Caco-2 (cell line): ENCODE results near the gene CLDN9. TPM values are rescaled to one million over a fixed set of nuclear protein-coding genes. Genes with fewer than 3 reads are reported as not detected.

Experiments used
- BruUV-seq: library from RNA; stranded (reverse); fragments of 400-500 nt; replicated peaks from 2 replicates; lab custom pipeline; 2021; lab: Mats Ljungman, UMichigan
- CTCF ChIA-PET: fragments of 300-600 bp; sonication (Branson Sonifier 250); formaldehyde crosslinking; loops from one replicate; lab custom pipeline; 2022; ENCODE audit warnings: antibody characterized with exemption; lab: Charles Lee
- POLR2A ChIA-PET: fragments of 300-600 bp; sonication (Branson Sonifier 250); formaldehyde crosslinking; loops from one replicate; lab custom pipeline; 2022; ENCODE audit warnings: antibody characterized with exemption; lab: Charles Lee
- DNase-seq, 2 experiments: peaks; one replicate each; pipeline versions ENCODE4 v3.0.0 to v3.0.0-alpha.2; 2020 to 2022
- H3K27me3 ChIP-seq: replicated peaks from 2 replicates; pipeline ENCODE4 v1.6.0; 2011; ENCODE audit warnings: low read length; ENCODE audit not compliant: control insufficient read depth, insufficient read depth
- H3K36me3 ChIP-seq: 2 replicates; pipeline ENCODE4 v1.5.1; 2011; ENCODE audit warnings: low read length; ENCODE audit not compliant: control insufficient read depth, insufficient read depth
- H3K4me1 ChIP-seq: fragments of 250-450 bp; sonication (Bioruptor Pico); 2 replicates; pipeline ENCODE4 v1.5.1; 2020; ENCODE audit warnings: mild to moderate bottlenecking
- H3K4me3 ChIP-seq: 2 replicates; pipeline ENCODE4 v1.5.1; 2011; ENCODE audit warnings: low read depth, mild to moderate bottlenecking, control low read depth, low read length
- H3K9me3 ChIP-seq: fragments of 250-450 bp; sonication (Bioruptor Pico); 2 replicates; pipeline ENCODE4 v1.5.1; 2020; ENCODE audit warnings: mild to moderate bottlenecking, moderate library complexity
- H3K27ac Mint-ChIP-seq: one replicate; pipeline ENCODE4 v1.8.0; 2022; ENCODE audit warnings: mixed read lengths; ENCODE audit not compliant: unreplicated experiment
- H3K27me3 Mint-ChIP-seq: one replicate; pipeline ENCODE4 v1.8.0; 2022; ENCODE audit warnings: mixed read lengths; ENCODE audit not compliant: insufficient read depth, unreplicated experiment
- H3K36me3 Mint-ChIP-seq: one replicate; pipeline ENCODE4 v1.8.0; 2022; ENCODE audit warnings: mild to moderate bottlenecking, mixed read lengths; ENCODE audit not compliant: insufficient read depth, unreplicated experiment
- H3K4me1 Mint-ChIP-seq: one replicate; pipeline ENCODE4 v1.8.0; 2022; ENCODE audit warnings: low read depth, mixed read lengths; ENCODE audit not compliant: unreplicated experiment
- H3K4me3 Mint-ChIP-seq: one replicate; pipeline ENCODE4 v1.8.0; 2022; ENCODE audit warnings: mild to moderate bottlenecking, moderate library complexity, mixed read lengths; ENCODE audit not compliant: unreplicated experiment
- H3K9me3 Mint-ChIP-seq: one replicate; pipeline ENCODE4 v1.8.0; 2022; ENCODE audit warnings: mixed read lengths; ENCODE audit not compliant: unreplicated experiment
- CTCF ChIP-seq, 2 experiments: fragments of 200-600 bp in 1 of 2; IDR thresholded peaks; 1 replicate in 1 of 2; 2 replicates in 1 of 2; pipeline versions ENCODE4 v1.5.1 to v1.8.0; 2011 to 2022; ENCODE audit warnings: antibody characterized with exemption in 1 of 2, control low read depth in 1 of 2, inconsistent platforms in 1 of 2, low read depth in 1 of 2, low read length in 1 of 2, mild to moderate bottlenecking in 1 of 2, moderate library complexity in 1 of 2; ENCODE audit not compliant: insufficient read depth in 1 of 2, severe bottlenecking in 1 of 2, unreplicated experiment in 1 of 2
- intact Hi-C: fragments of 100-400 bp; cut with micrococcal nuclease; formaldehyde crosslinking; loops from one replicate; pipeline ENCODE4 v1.10.0; 2022; ENCODE audit not compliant: unreplicated experiment
- total RNA-seq: library from RNA; stranded (reverse); gene quantifications from 2 replicates; pipeline ENCODE4 v1.2.3, GENCODE V29; 2022

CLDN9 gene
- total RNA-seq, 1 experiment from 2014 or later: 0.79 TPM

- H3K4me1 ChIP-seq: peaks cover 16% of the 10 kb centered on the region
- ChIA-PET CTCF (no interaction called here), POLR2A (no interaction called here)
- Mint-ChIP-seq H3K9me3 (no peaks in the 10 kb centered on the region), H3K27me3 (no peaks in the 10 kb centered on the region), H3K4me3 (peak overlapping the region; percentile 57), H3K27ac (no peak overlapping the region), H3K36me3 (peaks cover 12% of the 10 kb centered on the region), H3K4me1 (no peaks in the 10 kb centered on the region)
- peak overlapping the region; percentile 11; the same call in 1 of the 2 replicates for H3K4me3 ChIP-seq
- no peaks in the 10 kb centered on the region for H3K27me3 ChIP-seq
- DNase-seq: peak; percentile 79 to 86
- peak; percentile 56 to 95 for TF ChIP-seq CTCF (IDR thresholded peaks at IDR 0.05; ENCODE audit: insufficient read depth in 1 of 2, low read depth in 1 of 2, low read length in 1 of 2, severe bottlenecking in 1 of 2, unreplicated experiment in 1 of 2)
- intact Hi-C loops: no loop called here
- H3K9me3 ChIP-seq: no peaks in the 10 kb centered on the region
- BruUV-seq: no TSS peak
- H3K36me3 ChIP-seq: no peaks in the 10 kb centered on the region
Observed at GRCh38 chr16:2983706-2984136, 29.0 kb upstream of the CLDN9 start.

DNA sequence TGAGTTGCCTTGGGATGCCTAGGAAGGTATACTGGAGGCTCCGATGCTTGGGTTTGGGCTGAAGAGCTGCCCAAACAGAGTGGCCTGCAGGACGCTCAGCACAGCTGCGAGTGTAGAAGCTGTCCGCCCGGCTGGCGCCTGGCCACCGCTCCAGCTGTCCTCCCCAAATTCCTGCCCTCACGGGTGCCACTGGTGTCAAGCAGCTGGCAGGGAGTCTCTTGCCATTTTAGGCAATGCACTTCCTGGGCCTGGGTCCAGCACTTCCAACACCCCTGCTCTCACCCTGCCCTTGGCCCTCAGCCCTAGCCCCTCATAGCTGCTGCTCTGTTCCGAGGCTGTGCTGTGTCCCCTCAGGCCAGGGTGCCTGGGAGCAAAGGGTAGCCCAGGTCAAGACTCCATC lies 27.3 kb upstream of the CLDN9 start:
- ChIA-PET POLR2A (interaction anchor here (0.6 kb wide), 1 partner anchor 9 kb away, joined by 3 read pairs; no protein-coding TSS in a partner anchor), CTCF (no interaction called here)
- DNase-seq: no peak
- H3K36me3 ChIP-seq: no peaks in the 10 kb centered on the region
- H3K4me3 ChIP-seq: no peak overlapping the region
- H3K9me3 ChIP-seq: no peaks in the 10 kb centered on the region
- H3K27me3 ChIP-seq: no peaks in the 10 kb centered on the region
- Mint-ChIP-seq H3K27me3 (no peaks in the 10 kb centered on the region), H3K4me1 (no peaks in the 10 kb centered on the region), H3K36me3 (peaks cover 10% of the 10 kb centered on the region), H3K9me3 (no peaks in the 10 kb centered on the region), H3K27ac (no peak overlapping the region), H3K4me3 (no peak overlapping the region)
- BruUV-seq: no TSS peak
- TF ChIP-seq CTCF (IDR thresholded peaks at IDR 0.05; ENCODE audit: insufficient read depth in 1 of 2, low read depth in 1 of 2, low read length in 1 of 2, severe bottlenecking in 1 of 2, unreplicated experiment in 1 of 2): no peak
- intact Hi-C loops: no loop called here
- H3K4me1 ChIP-seq: peaks cover 11% of the 10 kb centered on the region

DNA sequence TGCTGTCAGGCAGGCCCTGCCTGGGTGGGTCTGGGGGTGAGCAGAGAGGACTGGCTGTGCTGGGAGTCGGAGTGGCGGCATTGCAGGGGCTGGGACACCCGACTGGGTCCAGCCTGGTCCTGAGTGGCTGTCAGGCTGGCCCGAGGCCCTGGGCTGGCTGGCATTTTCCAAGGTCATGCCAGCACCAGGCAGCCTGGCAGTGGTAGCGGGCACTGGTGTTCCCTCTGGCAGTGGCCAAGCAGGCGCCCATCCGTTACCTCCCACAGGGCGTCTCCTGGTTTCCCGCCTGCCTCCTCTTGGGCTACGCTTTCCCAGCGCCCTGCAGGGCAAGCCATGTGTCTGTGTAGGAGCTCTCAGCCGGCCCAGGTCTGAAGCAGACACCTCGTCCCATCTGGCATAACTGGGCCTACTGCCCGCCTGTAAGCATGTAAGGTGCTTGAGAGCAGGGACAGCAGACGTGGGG lies 26.8 kb upstream of the CLDN9 start:
- Histone ChIP-seq H3K36me3 (no peaks in the 10 kb centered on the region), H3K9me3 (no peaks in the 10 kb centered on the region), H3K4me1 (peaks cover 13% of the 10 kb centered on the region), H3K27me3 (no peaks in the 10 kb centered on the region), H3K4me3 (no peak overlapping the region)
- no peak for TF ChIP-seq CTCF (IDR thresholded peaks at IDR 0.05; ENCODE audit: insufficient read depth in 1 of 2, low read depth in 1 of 2, low read length in 1 of 2, severe bottlenecking in 1 of 2, unreplicated experiment in 1 of 2)
- no peak for DNase-seq
- Mint-ChIP-seq H3K4me1 (no peaks in the 10 kb centered on the region), H3K9me3 (no peaks in the 10 kb centered on the region), H3K27ac (no peak overlapping the region), H3K36me3 (peaks cover 5% of the 10 kb centered on the region), H3K27me3 (no peaks in the 10 kb centered on the region), H3K4me3 (no peak overlapping the region)
- BruUV-seq: no TSS peak
- intact Hi-C loops: no loop called here
- ChIA-PET POLR2A (interaction anchor here (0.6 kb wide), 1 partner anchor 9 kb away, joined by 3 read pairs; no protein-coding TSS in a partner anchor), CTCF (no interaction called here)
